Activated effector memory CD4-positive, alpha-beta T cell treated with anti-CD3 and anti-CD28 coated beads, Interleukin-2, amount 50 U/mL, for 16 hours (primary cell): ENCODE measurements around the gene EHBP1L1.
"Not testable (repeated sequence)": the region's sequence is repeated elsewhere in the genome, so short reads cannot be mapped to it uniquely, and the experiment has no call there.

Experiments used
- DNase-seq: peaks from one replicate; pipeline ENCODE4 v3.0.0-alpha.2; 2020

Gene EHBP1L1

GRCh38 chr11:65619281-65619928 lies 43.6 kb downstream of the EHBP1L1 start:
- DNase-seq, result no peak

GRCh38 chr11:65620666-65621065 lies 44.8 kb downstream of the EHBP1L1 start:
- DNase-seq, result no peak

DNA sequence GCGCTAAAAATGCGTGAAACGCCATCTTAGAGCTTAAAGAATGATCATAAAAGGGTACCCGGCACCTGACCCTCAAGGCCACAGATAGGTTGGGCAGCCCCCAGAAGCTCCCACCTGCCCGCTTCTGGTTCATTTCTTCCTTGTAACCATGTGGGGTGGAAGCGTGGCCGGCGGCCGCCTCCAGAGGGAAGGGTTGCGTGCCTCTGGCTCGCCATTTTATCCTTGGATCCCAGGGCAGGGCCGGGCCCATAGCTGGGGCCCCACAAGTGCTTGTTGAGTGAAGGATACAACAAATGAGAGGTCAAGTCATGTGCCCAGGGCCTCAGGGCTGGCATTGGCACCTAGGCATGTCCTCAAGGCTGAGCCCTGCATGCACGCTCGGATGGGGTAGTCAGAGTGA lies 45.6 kb downstream of the EHBP1L1 start:
- DNase-seq, result no peak

- no peak for DNase-seq
These were observed 46.2 kb downstream of the EHBP1L1 start for GRCh38 chr11:65622011-65622410.

GRCh38 chr11:65623177-65623576 lies 47.3 kb downstream of the EHBP1L1 start:
- no peak for DNase-seq

DNA sequence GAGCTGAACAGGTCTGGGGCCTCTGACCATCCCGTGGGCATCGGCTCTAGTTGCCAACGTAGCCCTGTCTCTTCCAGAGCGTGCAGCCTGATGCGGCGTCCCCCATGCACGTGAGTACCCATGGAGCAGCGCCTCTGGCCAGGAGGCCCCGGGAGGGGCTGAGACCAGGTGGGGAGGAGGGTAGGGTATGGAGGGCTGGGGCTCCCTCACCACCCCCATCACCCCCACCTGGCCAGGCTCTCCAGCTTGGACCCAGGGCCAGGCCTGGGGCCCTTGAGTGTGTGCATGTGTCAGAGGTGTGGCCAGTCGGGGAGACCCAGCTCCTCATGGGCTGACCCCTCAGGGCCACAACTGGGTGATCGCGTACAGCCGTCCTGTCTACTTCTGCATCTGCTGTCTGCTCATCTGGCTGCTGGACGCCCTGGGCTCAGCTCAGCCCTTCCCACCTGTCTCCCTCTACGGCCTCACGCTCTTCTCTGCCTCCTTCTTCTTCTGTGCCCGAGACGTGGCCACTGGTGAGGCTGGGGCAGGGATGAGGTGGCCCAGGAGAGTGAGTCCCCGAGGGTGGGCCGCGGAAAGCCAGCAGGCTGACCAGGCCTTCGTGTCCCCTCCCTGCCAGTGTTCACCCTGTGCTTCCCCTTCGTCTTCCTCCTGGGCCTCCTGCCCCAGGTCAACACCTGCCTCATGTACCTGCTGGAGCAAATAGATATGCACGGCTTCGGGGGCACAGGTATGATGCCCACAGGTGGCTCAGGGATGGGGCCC lies 48.2 kb downstream of the EHBP1L1 start:
- no peak for DNase-seq

DNA sequence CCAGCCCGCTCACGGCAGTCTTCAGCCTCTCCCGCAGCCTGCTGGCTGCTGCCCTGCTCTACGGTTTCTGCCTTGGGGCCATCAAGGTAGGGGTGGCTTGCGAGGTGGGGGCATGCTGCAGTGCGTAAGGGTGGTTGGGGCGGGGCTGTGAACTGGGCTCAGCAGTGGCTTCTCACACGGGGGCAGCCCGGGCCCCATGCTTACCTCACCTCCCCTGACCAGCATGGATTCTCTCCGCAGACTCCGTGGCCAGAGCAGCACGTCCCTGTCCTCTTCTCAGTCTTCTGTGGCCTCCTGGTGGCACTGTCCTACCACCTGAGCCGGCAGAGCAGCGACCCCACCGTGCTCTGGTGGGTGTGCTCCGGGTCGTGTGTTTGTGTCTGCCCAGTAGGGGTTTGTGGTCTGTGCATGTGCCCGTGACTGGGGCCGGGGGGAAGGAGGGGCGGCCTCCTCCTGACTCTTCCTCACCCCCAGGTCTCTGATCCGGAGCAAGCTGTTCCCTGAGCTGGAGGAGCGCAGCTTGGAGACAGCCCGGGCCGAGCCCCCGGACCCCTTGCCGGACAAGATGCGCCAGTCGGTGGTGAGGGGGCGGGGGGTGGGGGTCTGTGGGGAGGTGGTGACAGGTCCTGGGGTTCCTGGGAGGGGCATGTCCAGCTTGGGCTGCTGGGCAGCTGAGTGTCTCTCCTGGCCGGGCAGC lies 49.2 kb downstream of the EHBP1L1 start:
- DNase-seq, result no peak

- peak; percentile 81 for DNase-seq
These were observed 49.9 kb downstream of the EHBP1L1 start for GRCh38 chr11:65625628-65626342.

DNA sequence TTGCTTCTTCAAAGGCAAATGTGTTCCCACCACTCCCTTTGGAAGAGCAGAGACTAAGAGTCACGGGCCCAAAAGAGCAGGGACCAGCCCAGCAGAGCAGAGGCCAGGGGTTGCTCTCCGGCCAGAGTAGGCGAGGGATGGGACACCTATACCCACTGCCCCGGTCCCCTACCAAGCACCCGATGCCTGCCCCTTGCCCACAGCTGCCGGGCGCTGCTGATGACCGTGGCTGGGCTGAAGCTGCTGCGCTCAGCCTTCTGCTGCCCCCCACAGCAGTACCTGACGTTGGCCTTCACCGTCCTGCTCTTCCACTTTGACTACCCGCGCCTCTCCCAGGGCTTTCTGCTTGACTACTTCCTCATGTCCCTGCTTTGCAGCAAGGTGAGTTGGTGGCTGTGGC lies 51.3 kb downstream of the EHBP1L1 start:
- DNase-seq, result no peak

GRCh38 chr11:65629579-65629978 lies 53.7 kb downstream of the EHBP1L1 start:
- DNase-seq, result no peak

DNA sequence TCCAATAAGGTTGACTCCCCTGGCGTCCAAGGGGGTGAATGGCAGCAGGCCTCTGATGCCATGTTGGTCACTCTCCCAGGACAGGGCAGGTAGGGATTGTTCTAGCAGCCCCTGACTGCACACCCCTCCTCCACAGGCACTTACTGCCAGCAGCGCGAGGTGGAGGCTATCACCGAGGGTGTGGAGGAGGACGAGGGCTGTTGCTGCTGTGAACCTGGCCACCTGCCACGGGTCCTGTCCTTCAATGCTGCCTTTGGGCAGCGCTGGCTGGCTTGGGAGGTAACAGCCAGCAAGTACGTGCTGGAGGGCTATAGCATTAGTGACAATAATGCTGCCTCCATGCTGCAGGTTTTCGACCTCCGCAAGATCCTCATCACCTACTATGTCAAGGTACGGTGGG lies 54.4 kb downstream of the EHBP1L1 start:
- no peak for DNase-seq

DNA sequence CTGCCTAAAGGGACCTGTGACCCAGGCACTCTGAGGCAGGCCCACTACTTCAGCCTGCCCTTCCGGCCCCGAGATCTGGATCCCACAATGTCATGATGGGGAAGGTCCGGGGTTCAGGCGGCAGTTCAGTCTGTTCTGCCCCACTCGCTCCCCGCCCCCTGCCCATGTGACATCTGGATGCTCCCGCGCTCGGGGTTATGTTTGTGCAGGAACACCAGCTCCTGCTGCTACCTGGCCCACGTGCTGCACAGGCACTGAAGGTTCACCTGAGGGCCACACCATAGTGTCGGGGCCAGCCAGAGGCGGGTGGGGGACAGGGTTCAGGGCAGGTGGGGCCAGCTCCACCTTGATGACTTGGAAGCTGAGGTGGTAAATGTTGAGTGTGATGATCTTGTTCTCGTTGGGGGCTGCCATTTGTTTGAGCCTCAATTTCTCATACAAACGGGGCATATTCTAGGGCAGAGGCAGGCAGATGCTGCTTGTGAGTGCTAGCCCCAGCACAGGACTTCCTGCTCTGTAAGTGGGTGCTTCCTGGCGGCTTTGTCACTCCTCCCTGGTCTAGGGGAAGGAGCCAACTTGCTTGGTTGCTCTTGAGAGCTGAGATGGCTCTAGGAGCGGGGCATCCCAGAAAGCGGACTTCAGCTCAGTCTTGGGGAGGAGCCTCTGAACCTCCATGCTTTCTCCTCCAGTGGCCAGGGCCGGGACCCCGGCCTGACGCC lies 57.7 kb downstream of the EHBP1L1 start:
- no peak for DNase-seq

DNA sequence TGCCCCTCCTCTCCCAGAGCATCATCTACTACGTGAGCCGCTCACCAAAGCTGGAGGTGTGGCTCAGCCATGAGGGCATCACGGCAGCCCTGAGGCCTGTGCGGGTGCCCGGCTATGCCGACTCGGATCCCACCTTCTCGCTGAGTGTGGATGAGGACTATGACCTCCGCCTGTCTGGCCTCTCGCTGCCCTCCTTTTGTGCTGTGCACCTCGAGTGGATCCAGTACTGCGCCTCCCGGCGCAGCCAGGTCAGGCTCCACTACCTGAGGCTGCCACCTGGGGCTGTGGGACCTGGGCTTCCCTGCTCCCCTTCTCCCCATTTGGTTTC lies 58.2 kb downstream of the EHBP1L1 start:
- no peak for DNase-seq

GRCh38 chr11:65634440-65634839 lies 58.6 kb downstream of the EHBP1L1 start:
- no peak for DNase-seq

DNA sequence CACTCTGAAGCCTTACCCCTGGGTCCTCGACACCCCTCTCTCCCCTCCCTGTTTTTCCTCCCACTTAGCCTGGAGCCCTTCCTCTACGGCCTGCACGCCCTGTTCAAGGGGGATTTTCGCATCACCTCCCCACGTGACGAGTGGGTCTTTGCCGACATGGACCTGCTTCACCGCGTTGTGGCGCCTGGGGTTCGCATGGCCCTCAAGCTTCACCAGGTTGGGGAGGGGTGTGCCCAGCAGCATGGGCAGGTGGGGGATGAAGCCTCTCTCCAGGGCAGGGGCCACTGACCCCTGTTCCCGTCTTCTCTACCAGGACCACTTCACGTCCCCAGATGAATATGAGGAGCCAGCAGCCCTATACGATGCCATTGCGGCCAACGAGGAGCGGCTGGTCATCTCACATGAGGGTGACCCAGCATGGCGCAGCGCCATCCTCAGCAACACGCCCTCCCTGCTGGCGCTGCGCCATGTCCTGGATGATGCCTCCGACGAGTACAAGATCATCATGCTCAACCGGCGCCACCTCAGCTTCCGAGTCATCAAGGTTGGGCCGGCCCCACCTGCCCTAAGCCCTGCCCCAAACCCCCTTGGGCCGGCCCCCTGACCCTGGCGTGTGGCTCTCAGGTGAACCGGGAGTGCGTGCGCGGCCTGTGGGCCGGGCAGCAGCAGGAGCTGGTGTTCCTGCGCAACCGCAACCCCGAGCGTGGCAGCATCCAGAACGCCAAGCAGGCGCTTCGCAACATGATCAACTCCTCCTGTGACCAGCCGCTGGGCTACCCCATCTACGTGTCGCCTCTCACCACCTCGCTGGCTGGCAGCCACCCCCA lies 59.3 kb downstream of the EHBP1L1 start:
- DNase-seq, result no peak

- no peak for DNase-seq
These were observed 60.5 kb downstream of the EHBP1L1 start for GRCh38 chr11:65636108-65637031.

- no peak for DNase-seq
These were observed 61.2 kb downstream of the EHBP1L1 start for GRCh38 chr11:65637032-65637557.

DNA sequence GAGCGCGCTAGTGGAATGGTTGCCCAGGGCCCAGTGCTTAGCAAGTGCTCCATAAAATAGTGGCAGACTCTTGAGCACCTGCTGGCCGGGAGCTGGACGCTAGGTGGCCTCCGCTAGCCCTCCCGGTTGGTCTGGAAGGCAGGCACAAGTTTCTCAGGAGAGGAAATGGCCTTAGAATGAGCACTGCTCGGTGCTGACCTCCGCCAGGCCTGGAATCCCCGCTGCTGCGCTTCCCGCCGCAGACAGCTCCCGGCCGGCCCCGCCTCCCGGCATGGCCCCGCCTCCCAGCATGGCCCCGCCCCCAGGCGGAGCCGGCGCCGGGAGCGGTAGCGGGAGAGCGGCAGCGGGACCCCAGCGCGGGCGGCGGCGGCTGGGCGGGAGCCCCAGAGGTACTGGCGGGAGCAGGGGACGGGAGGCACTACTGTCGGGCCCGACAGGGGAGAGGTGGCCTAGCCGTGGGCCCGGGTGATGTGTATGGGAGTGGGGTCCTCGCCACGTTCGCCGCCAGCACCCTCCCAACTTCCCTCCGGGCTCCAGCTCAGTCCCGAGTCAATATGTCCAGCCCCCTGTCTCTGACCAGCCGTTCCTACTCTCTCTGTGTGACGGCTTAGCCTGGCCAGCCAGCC lies 62.1 kb downstream of the EHBP1L1 start, which contains the start of gene SIPA1:
Gene SIPA1, plus strand, starts transcription at position 308 of the 626 bp plus-strand sequence. CDS start 2,821 bp downstream, outside the sequence.
- peak; percentile 91 for DNase-seq

GRCh38 chr11:65639228-65639597 lies 63.4 kb downstream of the EHBP1L1 start:
- not testable (repeated sequence) for DNase-seq
